ENCODE results near the gene GALNT6. TPM values are rescaled to one million over a fixed set of nuclear protein-coding genes. Genes with fewer than 3 reads are reported as not detected.

The GALNT6 gene
- total RNA-seq, 1 experiment from 2014 or later: 6.5 TPM

- intact Hi-C loops (cut with micrococcal nuclease; ENCODE audit: unreplicated experiment): loop anchor here (10.0 kb wide), 1 partner anchor 247 kb away; no protein-coding TSS in a partner anchor
- H3K9me3 ChIP-seq (ENCODE audit: control insufficient read depth, insufficient read depth, low read depth, low read length): no peaks in the 10 kb centered on the region
- TF ChIP-seq POLR2AphosphoS5 (IDR thresholded peaks at IDR 0.05; ENCODE audit: low read depth, low read length): no peak
- TF ChIP-seq, protein P1, sequence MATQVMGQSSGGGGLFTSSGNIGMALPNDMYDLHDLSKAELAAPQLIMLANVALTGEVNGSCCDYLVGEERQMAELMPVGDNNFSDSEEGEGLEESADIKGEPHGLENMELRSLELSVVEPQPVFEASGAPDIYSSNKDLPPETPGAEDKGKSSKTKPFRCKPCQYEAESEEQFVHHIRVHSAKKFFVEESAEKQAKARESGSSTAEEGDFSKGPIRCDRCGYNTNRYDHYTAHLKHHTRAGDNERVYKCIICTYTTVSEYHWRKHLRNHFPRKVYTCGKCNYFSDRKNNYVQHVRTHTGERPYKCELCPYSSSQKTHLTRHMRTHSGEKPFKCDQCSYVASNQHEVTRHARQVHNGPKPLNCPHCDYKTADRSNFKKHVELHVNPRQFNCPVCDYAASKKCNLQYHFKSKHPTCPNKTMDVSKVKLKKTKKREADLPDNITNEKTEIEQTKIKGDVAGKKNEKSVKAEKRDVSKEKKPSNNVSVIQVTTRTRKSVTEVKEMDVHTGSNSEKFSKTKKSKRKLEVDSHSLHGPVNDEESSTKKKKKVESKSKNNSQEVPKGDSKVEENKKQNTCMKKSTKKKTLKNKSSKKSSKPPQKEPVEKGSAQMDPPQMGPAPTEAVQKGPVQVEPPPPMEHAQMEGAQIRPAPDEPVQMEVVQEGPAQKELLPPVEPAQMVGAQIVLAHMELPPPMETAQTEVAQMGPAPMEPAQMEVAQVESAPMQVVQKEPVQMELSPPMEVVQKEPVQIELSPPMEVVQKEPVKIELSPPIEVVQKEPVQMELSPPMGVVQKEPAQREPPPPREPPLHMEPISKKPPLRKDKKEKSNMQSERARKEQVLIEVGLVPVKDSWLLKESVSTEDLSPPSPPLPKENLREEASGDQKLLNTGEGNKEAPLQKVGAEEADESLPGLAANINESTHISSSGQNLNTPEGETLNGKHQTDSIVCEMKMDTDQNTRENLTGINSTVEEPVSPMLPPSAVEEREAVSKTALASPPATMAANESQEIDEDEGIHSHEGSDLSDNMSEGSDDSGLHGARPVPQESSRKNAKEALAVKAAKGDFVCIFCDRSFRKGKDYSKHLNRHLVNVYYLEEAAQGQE (IDR thresholded peaks at IDR 0.05; ENCODE audit: insufficient read depth in 1 of 2, low read depth in 2 of 2, low read length in 1 of 2): no peak
- H3K27ac ChIP-seq (ENCODE audit: low read length): no peak overlapping the region
- BruUV-seq (replicated peaks): no TSS peak
- ATAC-seq (no peak), DNase-seq (ENCODE audit: low read depth, low spot score) (no peak)
- H3K27me3 ChIP-seq (ENCODE audit: control insufficient read depth, insufficient read depth, low read length): no peaks in the 10 kb centered on the region
- peaks cover 6% of the 10 kb centered on the region; the same call in 1 of the 2 replicates for H3K4me1 ChIP-seq (ENCODE audit: control insufficient read depth, insufficient read depth, low read length)
- H3K4me3 ChIP-seq (ENCODE audit: low read depth in 2 of 2, low read length in 2 of 2): no peak overlapping the region
- no peaks in the 10 kb centered on the region for H3K36me3 ChIP-seq (ENCODE audit: control insufficient read depth, insufficient read depth, low read length)
- in situ Hi-C loops (cut with HindIII; ENCODE audit: low pct_unique_long_range_greater_than_20kb, low sequenced_read_pairs): no loop called here
- ChIA-PET CTCF (interaction anchor here (0.6 kb wide), 1 partner anchor 61 kb away, joined by 3 read pairs; no protein-coding TSS in a partner anchor), POLR2A (no interaction called here)
Observed at GRCh38 chr12:51428256-51428655, 37.0 kb upstream of the GALNT6 start.

GRCh38 chr12:51424662-51425539 is 33.7 kb upstream of the GALNT6 start, which contains the start of gene SLC4A8:
SLC4A8 (plus strand) TSS chr12:51424831; CDS start chr12:51424988, 157 bp downstream.
- ATAC-seq: peak; percentile 98

More at GRCh38 chr12:51424662-51425539, 33.7 kb upstream of the GALNT6 start, which contains the start of gene SLC4A8:
- Histone ChIP-seq H3K4me3 (ENCODE audit: low read depth in 2 of 2, low read length in 2 of 2) (peak within 1 kb of the TSS; percentile 60 to 70), H3K4me1 (ENCODE audit: control insufficient read depth, insufficient read depth, low read length) (peaks cover 6% of the 10 kb centered on the region; the same call in 1 of the 2 replicates), H3K27me3 (ENCODE audit: control insufficient read depth, insufficient read depth, low read length) (no peaks in the 10 kb centered on the region), H3K36me3 (ENCODE audit: control insufficient read depth, insufficient read depth, low read length) (no peaks in the 10 kb centered on the region), H3K27ac (ENCODE audit: low read length) (peak within 1 kb of the TSS; percentile 80), H3K9me3 (ENCODE audit: control insufficient read depth, insufficient read depth, low read depth, low read length) (no peaks in the 10 kb centered on the region)
- TF ChIP-seq, protein P1 (IDR thresholded peaks at IDR 0.05; ENCODE audit: insufficient read depth in 1 of 2, low read depth in 2 of 2, low read length in 1 of 2): peak in 1 of 2 experiments; percentile 66; a peak in 1 of 4 replicates
- TF ChIP-seq, protein P2, sequence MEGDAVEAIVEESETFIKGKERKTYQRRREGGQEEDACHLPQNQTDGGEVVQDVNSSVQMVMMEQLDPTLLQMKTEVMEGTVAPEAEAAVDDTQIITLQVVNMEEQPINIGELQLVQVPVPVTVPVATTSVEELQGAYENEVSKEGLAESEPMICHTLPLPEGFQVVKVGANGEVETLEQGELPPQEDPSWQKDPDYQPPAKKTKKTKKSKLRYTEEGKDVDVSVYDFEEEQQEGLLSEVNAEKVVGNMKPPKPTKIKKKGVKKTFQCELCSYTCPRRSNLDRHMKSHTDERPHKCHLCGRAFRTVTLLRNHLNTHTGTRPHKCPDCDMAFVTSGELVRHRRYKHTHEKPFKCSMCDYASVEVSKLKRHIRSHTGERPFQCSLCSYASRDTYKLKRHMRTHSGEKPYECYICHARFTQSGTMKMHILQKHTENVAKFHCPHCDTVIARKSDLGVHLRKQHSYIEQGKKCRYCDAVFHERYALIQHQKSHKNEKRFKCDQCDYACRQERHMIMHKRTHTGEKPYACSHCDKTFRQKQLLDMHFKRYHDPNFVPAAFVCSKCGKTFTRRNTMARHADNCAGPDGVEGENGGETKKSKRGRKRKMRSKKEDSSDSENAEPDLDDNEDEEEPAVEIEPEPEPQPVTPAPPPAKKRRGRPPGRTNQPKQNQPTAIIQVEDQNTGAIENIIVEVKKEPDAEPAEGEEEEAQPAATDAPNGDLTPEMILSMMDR (IDR thresholded peaks at IDR 0.05): peak; percentile 92
- TF ChIP-seq SIN3A (IDR thresholded peaks at IDR 0.05; ENCODE audit: borderline replicate concordance, insufficient read depth, low read depth, low read length): no peak
- 0 out of 2 replicates have a peak, but pooled peaks have one; percentile 33 for TF ChIP-seq POLR2AphosphoS5 (IDR thresholded peaks at IDR 0.05; ENCODE audit: low read depth, low read length)
- no peak for DNase-seq (ENCODE audit: low read depth, low spot score)
- in situ Hi-C loops (cut with HindIII; ENCODE audit: low pct_unique_long_range_greater_than_20kb, low sequenced_read_pairs): no loop called here
- intact Hi-C loops (cut with micrococcal nuclease; ENCODE audit: unreplicated experiment): loop anchor here (1.0 to 10.0 kb wide), 2 partner anchors 107 to 250 kb away; no protein-coding TSS in a partner anchor
- no TSS peak for BruUV-seq (replicated peaks)
- CTCF ChIA-PET: interaction anchor here (0.7 to 1.0 kb wide), 2 partner anchors 31 to 660 kb away, joined by 3 read pairs; no protein-coding TSS in a partner anchor
- POLR2A ChIA-PET: no interaction called here

All from Panc1 (cell line).